Measurements from ENCODE around the gene ZNF503. TPM values are rescaled to one million over a fixed set of nuclear protein-coding genes. Genes with fewer than 3 reads are reported as not detected.
"Not testable (repeated sequence)": the region's sequence is repeated elsewhere in the genome, so short reads cannot be mapped to it uniquely, and the experiment has no call there.

ZNF503 gene
- total RNA-seq, 2 donors from 2014 or later, result 8.9 to 9.8 TPM

- TF ChIP-seq CTCF (IDR thresholded peaks at IDR 0.05), result no peak
- no peaks in the 10 kb centered on the region for H3K36me3 ChIP-seq
These were observed 33.7 kb downstream of the ZNF503 start for GRCh38 chr10:75367901-75368300.

GRCh38 chr10:75367021-75367487 lies 34.5 kb downstream of the ZNF503 start:
- Histone ChIP-seq H3K9me3 (no peaks in the 10 kb centered on the region), H3K27me3 (no peaks in the 10 kb centered on the region), H3K4me3 (no peak overlapping the region), H3K27ac (no peak overlapping the region), H3K36me3 (no peaks in the 10 kb centered on the region), H3K4me1 (no peaks in the 10 kb centered on the region)
- no peak for DNase-seq (ENCODE audit: low spot score)
- TF ChIP-seq CTCF (IDR thresholded peaks at IDR 0.05), result no peak

More at GRCh38 chr10:75367901-75368300, 33.7 kb downstream of the ZNF503 start:
- Histone ChIP-seq H3K4me3 (no peak overlapping the region), H3K27ac (no peak overlapping the region), H3K4me1 (no peaks in the 10 kb centered on the region), H3K27me3 (no peaks in the 10 kb centered on the region), H3K9me3 (no peaks in the 10 kb centered on the region)
- no peak for DNase-seq (ENCODE audit: low spot score)

- no peak overlapping the region for H3K27ac ChIP-seq
- TF ChIP-seq CTCF (IDR thresholded peaks at IDR 0.05), result no peak
- H3K27me3 ChIP-seq, result no peaks in the 10 kb centered on the region
- no peak for DNase-seq (ENCODE audit: low spot score)
- H3K4me3 ChIP-seq, result no peak overlapping the region
- H3K4me1 ChIP-seq, result no peaks in the 10 kb centered on the region
- no peaks in the 10 kb centered on the region for H3K36me3 ChIP-seq
- no peaks in the 10 kb centered on the region for H3K9me3 ChIP-seq
These were observed 38.1 kb downstream of the ZNF503 start for GRCh38 chr10:75363431-75363830.

GRCh38 chr10:75359876-75360275 lies 41.7 kb downstream of the ZNF503 start:
- DNase-seq (ENCODE audit: low spot score); H3K4me3 ChIP-seq; H3K36me3 ChIP-seq; H3K27me3 ChIP-seq; H3K27ac ChIP-seq; H3K4me1 ChIP-seq: not testable (repeated sequence)
- H3K9me3 ChIP-seq, result peaks cover 0 to 11% of the 10 kb centered on the region in 2 donors

GRCh38 chr10:75358835-75359421 lies 42.6 kb downstream of the ZNF503 start:
- Histone ChIP-seq H3K27me3 (no peaks in the 10 kb centered on the region), H3K4me1 (no peaks in the 10 kb centered on the region), H3K4me3 (no peak overlapping the region), H3K27ac (no peak overlapping the region), H3K36me3 (no peaks in the 10 kb centered on the region), H3K9me3 (peaks cover 0 to 12% of the 10 kb centered on the region in 2 donors)
- no peak for DNase-seq (ENCODE audit: low spot score)
- TF ChIP-seq CTCF (IDR thresholded peaks at IDR 0.05), result no peak

- DNase-seq (ENCODE audit: low spot score), result no peak
These were observed 43.4 kb downstream of the ZNF503 start for GRCh38 chr10:75358132-75358531.

More at GRCh38 chr10:75358132-75358531, 43.4 kb downstream of the ZNF503 start:
- Histone ChIP-seq H3K4me3 (no peak overlapping the region), H3K27ac (no peak overlapping the region), H3K36me3 (no peaks in the 10 kb centered on the region), H3K27me3 (no peaks in the 10 kb centered on the region), H3K9me3 (peaks cover 0 to 12% of the 10 kb centered on the region in 2 donors), H3K4me1 (no peaks in the 10 kb centered on the region)
- TF ChIP-seq CTCF (IDR thresholded peaks at IDR 0.05), result no peak
